SJSA1 (cell line): ENCODE results near the gene RASD2. TPM values are rescaled to one million over a fixed set of nuclear protein-coding genes. Genes with fewer than 3 reads are reported as not detected.

ENCODE experiments used
- DNase-seq, 2 experiments: peaks; one replicate each; pipeline ENCODE4 v3.0.0-alpha.2; 2015 to 2020; ENCODE audit warnings: low spot score in 2 of 2, low read depth in 1 of 2
- H3K27ac ChIP-seq: fragments of 250-450 bp; sonication (Bioruptor Pico); 2 replicates; pipeline ENCODE4 v1.5.1; 2020; ENCODE audit warnings: mild to moderate bottlenecking, moderate library complexity
- H3K27me3 ChIP-seq: fragments of 250-450 bp; sonication (Bioruptor Pico); replicated peaks from 2 replicates; pipeline ENCODE4 v1.5.1; 2020; ENCODE audit warnings: mild to moderate bottlenecking, moderate library complexity
- H3K36me3 ChIP-seq: fragments of 250-450 bp; sonication (Bioruptor Pico); 2 replicates; pipeline ENCODE4 v1.5.1; 2020; ENCODE audit warnings: mild to moderate bottlenecking
- H3K4me1 ChIP-seq: fragments of 250-450 bp; sonication (Bioruptor Pico); replicated peaks from 2 replicates; pipeline ENCODE4 v1.6.1; 2021; ENCODE audit warnings: mild to moderate bottlenecking
- H3K4me3 ChIP-seq: fragments of 250-450 bp; sonication (Bioruptor Pico); 2 replicates; pipeline ENCODE4 v1.5.1; 2020; ENCODE audit warnings: mild to moderate bottlenecking
- H3K9me3 ChIP-seq: fragments of 250-450 bp; sonication (Bioruptor Pico); replicated peaks from 2 replicates; pipeline ENCODE4 v1.5.1; 2020; ENCODE audit warnings: mild to moderate bottlenecking
- total RNA-seq: library from RNA; depleted of rRNA; stranded (reverse); fragments of >200 nt; shearing (Covaris generic); gene quantifications from 2 replicates; pipeline ENCODE4 v1.2.3, GENCODE V29; 2014

RASD2 gene
- total RNA-seq, 1 experiment from 2014 or later, result not detected

- Histone ChIP-seq H3K27ac (no peak overlapping the region), H3K4me3 (no peak overlapping the region), H3K27me3 (no peaks in the 10 kb centered on the region), H3K9me3 (no peaks in the 10 kb centered on the region), H3K4me1 (no peaks in the 10 kb centered on the region), H3K36me3 (no peaks in the 10 kb centered on the region)
- no peak for DNase-seq
Measured at GRCh38 chr22:35552846-35553245, 12.2 kb downstream of the RASD2 start.

- H3K36me3 ChIP-seq, result no peaks in the 10 kb centered on the region
- H3K4me1 ChIP-seq, result no peaks in the 10 kb centered on the region
- no peaks in the 10 kb centered on the region for H3K27me3 ChIP-seq
- no peak overlapping the region for H3K27ac ChIP-seq
- H3K4me3 ChIP-seq, result no peak overlapping the region
- no peak for DNase-seq
- no peaks in the 10 kb centered on the region for H3K9me3 ChIP-seq
Measured at GRCh38 chr22:35553341-35553740, 12.7 kb downstream of the RASD2 start.

- Histone ChIP-seq H3K4me3 (no peak overlapping the region), H3K9me3 (no peaks in the 10 kb centered on the region), H3K4me1 (no peaks in the 10 kb centered on the region), H3K27ac (no peak overlapping the region), H3K36me3 (no peaks in the 10 kb centered on the region), H3K27me3 (no peaks in the 10 kb centered on the region)
- no peak for DNase-seq
Measured at GRCh38 chr22:35554297-35554845, 13.7 kb downstream of the RASD2 start.

- no peaks in the 10 kb centered on the region for H3K9me3 ChIP-seq
- no peaks in the 10 kb centered on the region for H3K27me3 ChIP-seq
- no peak overlapping the region for H3K27ac ChIP-seq
- H3K4me1 ChIP-seq, result no peaks in the 10 kb centered on the region
- H3K4me3 ChIP-seq, result no peak overlapping the region
- H3K36me3 ChIP-seq, result no peaks in the 10 kb centered on the region
- no peak for DNase-seq
Measured at GRCh38 chr22:35555483-35555890, 14.9 kb downstream of the RASD2 start.

- Histone ChIP-seq H3K4me3 (no peak overlapping the region), H3K27ac (no peak overlapping the region), H3K36me3 (no peaks in the 10 kb centered on the region), H3K27me3 (no peaks in the 10 kb centered on the region), H3K9me3 (no peaks in the 10 kb centered on the region), H3K4me1 (no peaks in the 10 kb centered on the region)
- DNase-seq, result no peak
Measured at GRCh38 chr22:35555946-35556547, 15.4 kb downstream of the RASD2 start.

GRCh38 chr22:35556666-35557065 lies 16.0 kb downstream of the RASD2 start:
- Histone ChIP-seq H3K4me1 (peaks cover 4% of the 10 kb centered on the region), H3K27ac (no peak overlapping the region), H3K36me3 (no peaks in the 10 kb centered on the region), H3K4me3 (no peak overlapping the region), H3K27me3 (no peaks in the 10 kb centered on the region), H3K9me3 (no peaks in the 10 kb centered on the region)
- no peak for DNase-seq

- DNase-seq, result no peak
- Histone ChIP-seq H3K4me1 (peaks cover 17% of the 10 kb centered on the region), H3K9me3 (no peaks in the 10 kb centered on the region), H3K27me3 (no peaks in the 10 kb centered on the region), H3K36me3 (no peaks in the 10 kb centered on the region), H3K27ac (no peak overlapping the region), H3K4me3 (no peak overlapping the region)
Measured at GRCh38 chr22:35558031-35558430, 17.4 kb downstream of the RASD2 start.

- DNase-seq, result no peak
- Histone ChIP-seq H3K36me3 (no peaks in the 10 kb centered on the region), H3K4me1 (peaks cover 21% of the 10 kb centered on the region), H3K4me3 (no peak overlapping the region), H3K27ac (no peak overlapping the region), H3K27me3 (no peaks in the 10 kb centered on the region), H3K9me3 (no peaks in the 10 kb centered on the region)
Measured at GRCh38 chr22:35558719-35559118, 18.1 kb downstream of the RASD2 start.

GRCh38 chr22:35559354-35560005 lies 18.8 kb downstream of the RASD2 start:
- Histone ChIP-seq H3K27ac (no peak overlapping the region), H3K4me1 (peaks cover 21% of the 10 kb centered on the region), H3K9me3 (no peaks in the 10 kb centered on the region), H3K4me3 (no peak overlapping the region), H3K27me3 (no peaks in the 10 kb centered on the region), H3K36me3 (no peaks in the 10 kb centered on the region)
- no peak for DNase-seq

- Histone ChIP-seq H3K4me3 (no peak overlapping the region), H3K27me3 (no peaks in the 10 kb centered on the region)
- DNase-seq, result no peak
Measured at GRCh38 chr22:35560366-35560765, 19.7 kb downstream of the RASD2 start.

GRCh38 chr22:35560824-35561223 lies 20.2 kb downstream of the RASD2 start:
- no peak for DNase-seq
- H3K36me3 ChIP-seq, result no peaks in the 10 kb centered on the region
- no peaks in the 10 kb centered on the region for H3K27me3 ChIP-seq
- H3K9me3 ChIP-seq, result no peaks in the 10 kb centered on the region
- H3K4me1 ChIP-seq, result peaks cover 21% of the 10 kb centered on the region
- H3K4me3 ChIP-seq, result no peak overlapping the region
- no peak overlapping the region for H3K27ac ChIP-seq

More at GRCh38 chr22:35560366-35560765, 19.7 kb downstream of the RASD2 start:
- no peak overlapping the region for H3K27ac ChIP-seq
- H3K9me3 ChIP-seq, result no peaks in the 10 kb centered on the region
- peaks cover 21% of the 10 kb centered on the region for H3K4me1 ChIP-seq
- no peaks in the 10 kb centered on the region for H3K36me3 ChIP-seq

- peak; percentile 69 to 85 for DNase-seq
- Histone ChIP-seq H3K36me3 (no peaks in the 10 kb centered on the region), H3K27me3 (no peaks in the 10 kb centered on the region), H3K9me3 (no peaks in the 10 kb centered on the region), H3K4me1 (peaks cover 21% of the 10 kb centered on the region), H3K27ac (no peak overlapping the region), H3K4me3 (no peak overlapping the region)
Measured at GRCh38 chr22:35561796-35562526, 21.3 kb downstream of the RASD2 start.

GRCh38 chr22:35563211-35563610 lies 22.6 kb downstream of the RASD2 start:
- Histone ChIP-seq H3K27me3 (no peaks in the 10 kb centered on the region), H3K36me3 (no peaks in the 10 kb centered on the region), H3K4me1 (peaks cover 21% of the 10 kb centered on the region), H3K4me3 (no peak overlapping the region), H3K27ac (no peak overlapping the region), H3K9me3 (no peaks in the 10 kb centered on the region)
- DNase-seq, result no peak
